NCI-H510A (cell line): ENCODE data around the gene GPS2.

ENCODE experiments used
- DNase-seq: peaks from one replicate; lab custom pipeline; 2025; lab: John Stamatoyannopoulos, UW

GPS2 gene

GRCh38 chr17:7293159-7293558 lies 22.0 kb downstream of the GPS2 start:
- DNase-seq: no peak

- DNase-seq: no peak
Measured at GRCh38 chr17:7292729-7293128, 22.4 kb downstream of the GPS2 start.

GRCh38 chr17:7292194-7292593 lies 23.0 kb downstream of the GPS2 start:
- DNase-seq: no peak

- no peak for DNase-seq
Measured at GRCh38 chr17:7290685-7291084, 24.5 kb downstream of the GPS2 start.

GRCh38 chr17:7290166-7290565 lies 25.0 kb downstream of the GPS2 start:
- no peak for DNase-seq

- no peak for DNase-seq
Measured at GRCh38 chr17:7289256-7290032, 25.7 kb downstream of the GPS2 start.

GRCh38 chr17:7285679-7286078 lies 29.5 kb downstream of the GPS2 start:
- DNase-seq: no peak

GRCh38 chr17:7284911-7285310 lies 30.2 kb downstream of the GPS2 start:
- no peak for DNase-seq

- no peak for DNase-seq
Measured at GRCh38 chr17:7283471-7284216, 31.5 kb downstream of the GPS2 start.

GRCh38 chr17:7282752-7283321 lies 32.3 kb downstream of the GPS2 start:
- DNase-seq: no peak

GRCh38 chr17:7281953-7282751 lies 33.0 kb downstream of the GPS2 start:
- DNase-seq: no peak

GRCh38 chr17:7281074-7281952 lies 33.8 kb downstream of the GPS2 start, which contains the start of gene SLC2A4:
TSS of gene SLC2A4 (plus strand) at chr17:7281718. CDS start at chr17:7281935, 217 bp downstream.
- peak; percentile 93 for DNase-seq

GRCh38 chr17:7280519-7281073 lies 34.6 kb downstream of the GPS2 start:
- DNase-seq: peak; percentile 82

GRCh38 chr17:7279448-7279847 lies 35.7 kb downstream of the GPS2 start:
- DNase-seq: no peak

- DNase-seq: no peak
Measured at GRCh38 chr17:7266784-7267183, 48.4 kb downstream of the GPS2 start.

- DNase-seq: no peak
Measured at GRCh38 chr17:7263801-7264078, 51.4 kb downstream of the GPS2 start.

- DNase-seq: peak; percentile 69
Measured at GRCh38 chr17:7262935-7263800, 52.0 kb downstream of the GPS2 start.
